Fibroblast of the conjunctiva (primary cell): ENCODE results near the gene CWF19L1.
"Not testable (repeated sequence)": the region's sequence is repeated elsewhere in the genome, so short reads cannot be mapped to it uniquely, and the experiment has no call there.

Source experiments
- DNase-seq: peaks from one replicate; pipeline ENCODE4 v3.0.0-alpha.2; 2010; ENCODE audit warnings: low read depth

CWF19L1 gene

DNA sequence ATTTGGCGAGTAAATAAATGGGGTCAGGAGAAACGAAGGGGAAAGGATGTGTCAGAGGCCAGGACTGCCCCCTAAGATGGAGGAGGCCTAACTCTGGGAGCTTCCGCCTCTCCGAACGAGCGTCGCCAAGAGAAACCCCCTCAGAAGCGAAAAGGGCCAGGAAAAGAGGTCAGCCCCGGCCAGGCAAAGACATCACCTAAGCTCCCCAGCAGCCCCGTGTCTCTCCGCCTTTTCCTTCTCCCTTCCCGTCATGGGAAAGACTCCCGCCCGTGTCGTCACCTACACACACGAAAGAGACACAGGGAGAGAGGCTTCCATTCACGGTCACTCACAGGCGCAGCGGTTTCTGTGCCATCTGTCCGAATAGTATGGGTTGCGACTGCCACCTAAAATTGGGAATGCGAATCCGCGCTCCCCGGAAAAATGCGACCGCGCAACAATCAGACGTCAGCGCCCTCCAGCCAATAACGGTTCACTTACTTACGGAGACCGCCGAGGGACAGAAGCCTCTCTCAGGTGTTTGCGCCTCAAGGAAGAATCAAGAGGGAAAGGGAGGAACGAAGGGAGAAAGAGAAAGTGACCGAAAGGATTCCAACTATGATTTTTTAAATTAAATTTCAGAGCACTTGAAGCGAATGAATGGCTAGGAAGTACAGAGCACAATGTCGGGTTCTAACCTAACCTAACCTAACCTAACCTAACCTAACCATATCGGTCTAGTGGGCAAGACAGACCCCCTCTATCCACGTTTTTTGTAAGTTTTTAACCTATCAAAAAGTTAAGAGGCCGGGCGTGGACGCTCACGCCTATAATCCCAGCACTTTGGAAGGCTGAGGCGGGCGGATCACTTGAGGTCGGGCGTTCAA, at the start of gene CWF19L1:
TSS of gene CWF19L1 (minus strand) at position 400 of the 866 bp plus-strand sequence. CDS start at position 355, 45 bp downstream.
- peak; percentile 68 for DNase-seq

DNA sequence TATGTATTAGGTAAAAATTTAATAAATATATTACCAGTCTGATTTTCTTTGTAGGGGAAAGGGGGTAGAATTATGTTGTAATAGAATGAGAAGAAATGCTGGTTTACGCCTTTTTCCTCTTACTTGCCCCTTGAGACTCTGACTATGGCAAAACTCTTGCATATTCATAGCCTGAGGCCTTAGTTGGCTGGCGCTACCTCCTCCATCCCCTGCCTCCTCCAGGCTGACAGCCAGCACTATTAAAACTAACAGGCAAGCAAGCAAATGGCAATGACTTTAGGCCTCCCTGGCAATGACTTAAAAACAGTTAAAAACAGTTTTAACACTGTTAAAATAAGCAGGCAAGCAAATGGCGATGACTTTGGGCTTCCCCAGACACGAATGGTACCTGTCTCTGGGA, 48.2 kb upstream of the CWF19L1 start:
- no peak for DNase-seq

DNA sequence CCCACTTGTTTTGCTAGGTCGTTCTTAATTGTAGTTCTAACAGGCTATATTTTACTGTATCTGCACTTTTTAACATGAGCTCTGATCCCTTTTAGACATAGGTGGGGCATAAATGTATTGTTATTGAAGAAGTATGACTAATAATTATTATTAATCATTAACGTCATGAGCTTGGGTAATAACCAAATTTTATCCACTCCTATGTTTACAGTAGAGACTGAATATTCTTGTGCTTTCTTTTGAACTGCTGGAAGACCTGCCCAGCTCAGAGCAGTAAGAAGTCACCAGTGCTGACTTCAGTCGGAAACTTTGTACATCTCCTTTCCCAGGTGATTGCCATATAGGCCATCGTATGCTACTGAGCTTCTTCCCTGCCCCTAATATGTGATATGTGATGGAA, 43.9 kb upstream of the CWF19L1 start:
- no peak for DNase-seq

DNA sequence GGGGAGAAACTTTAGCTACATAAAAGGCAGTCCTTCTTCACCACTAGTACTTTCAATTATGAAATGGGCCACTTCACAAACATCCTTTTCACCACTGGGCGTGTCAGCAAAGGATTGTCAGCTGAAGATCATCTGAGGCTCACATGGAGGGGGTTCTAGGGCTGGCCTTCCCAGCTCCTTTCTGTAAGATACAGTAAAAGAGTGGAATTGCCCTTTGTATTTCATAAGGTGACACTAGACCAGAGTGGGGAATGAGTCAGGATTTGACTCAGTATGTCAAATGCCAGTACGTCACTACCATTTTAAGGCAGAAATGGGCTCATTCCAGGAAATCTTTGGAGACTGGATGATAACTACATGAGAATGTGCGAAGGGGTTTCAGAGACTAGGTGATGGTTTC, 40.2 kb upstream of the CWF19L1 start:
- DNase-seq = no peak

DNA sequence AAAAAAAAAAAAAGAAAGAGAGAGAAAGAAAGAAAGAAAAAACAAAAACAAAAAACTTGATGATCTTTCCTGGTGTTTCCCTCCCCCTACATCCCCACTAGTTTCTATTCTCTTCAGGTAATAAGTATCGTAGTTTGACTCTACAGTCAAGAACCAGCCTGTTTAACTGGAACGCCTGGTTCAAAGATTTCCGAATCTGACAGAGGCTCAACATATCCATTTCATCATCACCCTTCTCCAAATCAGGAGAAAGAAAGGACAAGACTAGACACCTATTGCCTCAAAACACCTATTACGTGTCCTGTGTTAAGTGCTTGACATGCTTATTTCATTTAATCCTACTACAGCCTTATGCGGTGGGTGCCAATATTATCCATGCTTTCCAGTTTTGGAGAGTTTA, 39.4 kb upstream of the CWF19L1 start:
- DNase-seq = no peak

DNA sequence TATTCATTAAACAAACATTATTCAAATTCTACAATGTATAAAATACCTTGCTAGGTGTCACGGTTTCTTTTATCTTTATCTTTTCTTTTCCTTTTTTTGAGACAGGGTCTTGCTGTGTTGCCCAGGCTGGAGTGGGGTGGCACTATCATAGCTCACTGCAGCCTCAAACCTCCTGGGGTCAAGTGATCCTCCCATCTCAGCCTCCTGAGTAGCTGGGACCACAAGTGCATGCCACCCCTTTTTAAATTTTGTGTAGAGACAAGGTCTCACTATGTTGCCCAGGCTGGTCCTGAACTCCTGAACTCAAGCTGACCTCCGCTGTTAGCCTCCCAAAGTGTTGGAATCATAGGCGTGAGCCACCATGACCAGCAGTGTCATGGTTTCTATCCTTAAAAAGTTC, 37.0 kb upstream of the CWF19L1 start:
- no peak for DNase-seq

DNA sequence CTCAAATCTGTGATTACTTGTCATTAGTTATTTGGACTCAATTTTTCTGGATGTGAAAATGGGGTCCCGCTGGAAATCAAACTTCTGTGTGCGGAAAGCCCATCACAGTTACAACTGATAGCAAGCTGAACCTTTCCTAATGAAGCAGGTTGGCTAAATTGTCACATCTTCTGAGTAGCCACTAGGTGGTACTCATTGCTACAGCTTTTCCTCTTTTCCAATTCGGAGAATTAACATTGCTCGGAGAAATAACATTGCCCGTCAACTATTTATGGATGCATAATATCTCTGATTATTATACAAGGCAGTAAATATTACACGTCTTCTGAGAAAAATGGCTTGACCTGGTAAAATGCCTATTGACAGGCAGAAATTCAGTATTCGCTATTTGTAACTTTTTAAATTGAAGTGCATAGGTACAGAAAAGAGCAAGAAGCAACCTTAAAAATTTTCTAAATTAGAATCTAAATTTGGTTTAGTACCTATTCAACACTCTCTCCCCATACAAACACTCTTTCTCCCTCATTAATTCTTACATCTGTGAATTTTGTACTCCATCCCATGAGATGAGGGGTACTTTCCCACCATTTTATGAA, 36.4 kb upstream of the CWF19L1 start:
- no peak for DNase-seq

DNA sequence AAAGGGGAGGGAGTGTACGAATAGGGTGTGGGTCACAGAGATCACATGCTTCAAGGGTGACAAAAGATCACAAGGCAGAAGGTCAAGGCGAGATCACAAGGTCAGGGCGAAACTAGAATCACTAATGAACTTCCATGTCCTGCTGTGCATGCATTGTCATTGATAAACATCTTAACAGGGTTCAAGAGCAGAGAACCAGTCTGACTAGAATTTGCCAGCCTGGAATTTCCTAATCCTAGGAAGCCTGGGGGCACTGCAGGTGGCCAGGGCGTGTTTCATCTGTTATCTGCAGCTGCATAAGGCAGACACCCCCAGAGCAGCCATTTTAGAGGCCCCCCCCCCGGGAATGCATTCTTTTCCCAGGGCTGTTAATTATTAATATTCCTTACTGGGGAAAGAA, 33.7 kb upstream of the CWF19L1 start:
- not testable (repeated sequence) for DNase-seq

DNA sequence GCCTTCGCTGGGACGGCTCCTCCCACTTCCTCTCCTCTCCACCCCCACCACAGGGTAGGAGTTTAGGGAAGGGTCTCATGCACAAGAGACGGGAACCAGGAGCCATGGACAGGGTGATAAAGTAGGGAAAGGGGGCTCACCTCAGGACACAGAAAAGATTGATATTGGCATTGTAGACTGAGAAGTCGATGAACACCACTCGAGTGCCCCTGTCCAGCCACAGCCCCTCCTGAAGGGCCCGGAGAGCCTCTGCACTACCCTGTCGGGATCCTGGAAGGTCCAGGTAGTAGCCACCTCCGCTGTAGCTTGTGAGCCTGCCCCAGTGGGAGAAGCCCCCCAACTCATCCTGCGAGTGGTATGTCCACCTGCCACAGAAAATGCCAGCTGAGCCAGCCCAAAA, 29.8 kb upstream of the CWF19L1 start:
- DNase-seq = no peak

DNA sequence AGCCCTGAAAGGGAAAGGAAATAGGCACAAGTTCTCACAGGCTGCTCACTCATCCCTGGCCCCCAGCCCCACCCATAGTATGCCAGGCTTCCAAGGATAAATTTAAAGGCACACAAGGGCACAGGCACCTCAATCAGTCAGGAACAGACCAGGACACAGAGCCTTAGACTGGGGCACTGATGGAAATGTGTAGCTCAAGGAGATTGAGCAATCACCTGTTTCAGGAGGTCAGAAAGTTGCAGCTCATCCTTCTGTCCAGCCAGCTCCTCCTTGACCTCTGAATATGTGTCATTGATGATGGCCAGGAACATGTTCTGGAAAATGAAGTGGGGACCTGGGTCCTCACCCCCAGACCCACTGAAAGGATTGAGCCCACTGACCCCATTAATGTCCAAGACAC, 25.6 kb upstream of the CWF19L1 start:
- no peak for DNase-seq

DNA sequence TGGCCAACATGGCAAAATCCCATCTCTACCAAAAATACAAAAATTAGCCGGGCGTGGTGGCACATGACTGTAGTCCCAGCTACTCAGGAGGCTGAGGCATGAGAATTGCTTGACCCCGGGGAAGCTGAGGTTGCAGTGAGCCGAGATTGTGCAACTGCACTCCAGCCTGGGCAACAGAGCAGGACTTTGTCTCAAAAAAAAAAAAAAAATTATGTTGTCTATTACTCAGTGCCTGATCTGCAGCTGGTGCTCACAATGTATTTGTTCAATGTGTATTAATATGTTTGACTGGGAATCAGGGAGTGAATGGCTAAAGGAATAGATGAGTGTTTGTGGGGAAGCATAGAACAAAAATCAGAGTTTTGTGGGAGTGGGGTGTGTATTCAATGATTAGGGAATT, 24.9 kb upstream of the CWF19L1 start:
- DNase-seq = not testable (repeated sequence)

DNA sequence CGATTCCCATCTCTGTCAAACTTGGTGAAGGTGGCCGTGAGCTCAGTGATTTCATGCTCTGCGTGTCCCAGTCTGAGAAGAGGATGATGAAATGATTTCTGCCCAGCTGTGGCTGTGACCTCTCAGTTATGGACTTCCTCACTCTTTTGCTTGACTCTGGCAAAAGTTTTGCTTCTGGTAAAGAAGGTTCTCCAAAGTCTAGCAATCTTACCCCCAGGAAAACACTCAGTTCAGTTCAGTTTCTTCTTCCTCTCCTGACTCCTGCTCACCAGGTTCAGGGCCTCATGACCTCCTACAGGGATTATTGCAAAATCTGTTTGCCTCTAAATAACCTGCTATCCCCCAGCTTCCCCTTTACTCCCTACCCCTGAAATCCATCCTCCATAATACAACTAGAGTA, 23.9 kb upstream of the CWF19L1 start:
- DNase-seq = no peak

DNA sequence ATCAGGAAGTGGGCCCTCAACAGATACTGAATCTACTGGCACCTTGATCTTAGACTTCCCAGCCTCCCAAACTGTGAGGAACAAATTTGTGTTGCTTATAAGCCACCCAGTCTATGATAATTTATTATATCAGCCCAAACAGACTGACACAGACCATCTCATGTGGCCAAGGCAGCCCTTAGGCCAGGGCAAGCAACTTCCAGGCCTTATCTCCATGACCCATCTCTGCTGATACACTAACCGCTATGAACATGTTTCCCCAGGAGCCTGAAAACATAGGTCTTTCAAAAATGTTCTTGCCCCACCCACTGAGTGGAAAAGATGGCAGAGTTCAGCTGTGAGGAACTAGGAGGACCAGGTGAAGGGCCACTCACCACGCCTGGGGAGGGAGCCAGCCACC, 22.2 kb upstream of the CWF19L1 start:
- DNase-seq = no peak

DNA sequence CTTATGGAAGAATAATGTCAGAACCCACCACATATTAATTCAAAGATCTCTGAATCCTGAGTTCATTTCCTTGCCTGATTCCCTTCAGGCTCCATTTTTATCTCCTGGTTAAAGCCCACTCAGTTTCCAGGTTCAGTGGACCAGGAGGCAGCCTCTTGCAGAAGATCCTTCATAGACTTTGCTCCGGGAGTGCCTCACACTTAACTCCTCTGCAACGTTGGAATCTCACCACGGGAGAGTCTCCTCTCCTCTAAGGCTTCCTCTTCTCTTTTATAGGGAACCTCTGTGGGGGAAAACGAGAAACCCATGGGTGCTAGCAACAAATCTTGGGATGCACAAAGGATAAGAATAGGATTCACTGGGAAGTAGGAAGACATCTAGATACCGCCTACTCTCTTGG, 20.8 kb upstream of the CWF19L1 start:
- DNase-seq = no peak

DNA sequence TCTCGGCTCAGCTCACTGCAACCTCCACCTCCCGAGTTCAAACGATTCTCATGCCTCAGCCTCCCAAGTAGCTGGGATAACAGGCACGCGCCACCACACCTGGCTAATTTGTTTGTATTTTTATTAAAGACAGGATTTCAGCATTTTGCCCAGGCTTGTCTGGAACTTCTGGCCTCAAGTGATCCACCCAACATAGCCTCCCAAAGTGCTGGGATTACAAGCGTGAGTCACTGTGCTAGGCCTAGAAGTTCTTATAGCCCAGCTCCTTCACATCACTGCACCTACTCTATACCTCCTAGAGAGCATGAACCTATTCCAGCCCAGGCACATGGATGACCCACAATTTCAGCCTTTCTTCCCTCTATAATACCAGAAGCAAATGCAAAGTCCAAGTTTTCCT, 20.3 kb upstream of the CWF19L1 start:
- DNase-seq = no peak

DNA sequence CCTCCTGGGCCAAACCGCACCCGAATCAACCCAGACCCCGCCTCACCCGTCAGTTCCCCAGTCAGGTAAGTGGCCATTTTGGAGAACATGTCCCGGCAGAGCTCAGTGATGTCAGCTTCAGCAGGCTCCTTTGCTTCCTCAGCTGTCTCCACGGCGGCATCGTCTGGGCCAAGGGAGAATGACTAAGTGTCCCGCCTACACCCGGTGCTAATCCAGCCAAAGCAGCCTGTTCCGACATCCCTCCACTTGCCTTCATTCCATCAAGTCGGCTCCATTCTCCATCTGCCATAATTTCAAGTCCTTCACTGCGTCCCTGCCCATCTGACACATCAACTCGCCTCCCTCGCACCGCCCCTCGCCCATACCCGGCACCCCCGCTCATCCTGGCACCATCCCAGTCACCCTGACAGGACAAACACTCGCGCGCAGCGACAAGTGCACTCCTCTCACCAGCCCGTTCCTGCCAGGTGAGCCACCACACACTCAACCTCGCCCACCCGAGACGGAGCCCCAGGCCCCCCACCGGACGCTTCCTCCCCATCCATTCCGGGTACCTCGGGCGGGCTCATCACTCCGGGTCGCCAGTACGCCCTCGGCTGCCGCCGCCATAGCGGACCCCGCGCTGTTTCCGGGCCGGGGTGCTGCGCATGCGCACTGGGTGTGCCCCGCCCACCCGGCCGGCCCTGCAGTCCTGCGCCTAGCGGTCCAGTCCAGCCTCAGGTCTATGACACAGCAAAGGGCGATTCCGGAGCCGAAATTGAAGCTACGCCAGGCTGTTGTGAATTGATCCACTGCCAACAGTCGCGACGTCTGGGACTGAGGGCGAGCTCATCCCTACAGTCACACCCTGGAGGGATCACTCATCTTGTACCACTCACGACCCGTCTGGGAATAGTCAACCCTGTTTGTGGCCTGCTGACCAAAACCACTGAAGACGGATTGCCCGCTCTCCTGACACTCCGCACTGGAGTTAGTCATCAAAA, 18.9 kb upstream of the CWF19L1 start, which contains the start of gene BLOC1S2:
TSS of gene BLOC1S2 (minus strand) at position 630 of the 983 bp plus-strand sequence. CDS start at position 609, 21 bp downstream.
- DNase-seq = peak; percentile 81

DNA sequence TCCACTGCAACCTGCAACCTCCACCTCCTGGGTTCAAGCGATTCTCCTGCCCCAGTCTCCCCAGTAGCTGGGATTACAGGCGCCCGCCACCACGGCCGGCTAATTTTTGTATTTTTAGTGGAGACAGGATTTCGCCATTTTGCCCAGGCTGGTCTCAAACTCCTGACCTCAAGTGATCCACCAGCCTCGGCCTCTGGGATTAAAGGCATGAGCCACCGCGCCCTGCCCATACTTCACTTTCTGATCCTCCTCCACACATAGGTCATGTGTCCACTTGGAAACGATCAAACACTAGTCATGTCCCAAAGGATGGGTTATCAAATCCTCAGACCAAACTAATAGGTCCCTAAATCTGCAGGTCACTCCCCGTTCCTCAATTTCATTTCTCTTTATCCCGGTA, 17.9 kb upstream of the CWF19L1 start:
- DNase-seq = not testable (repeated sequence)

DNA sequence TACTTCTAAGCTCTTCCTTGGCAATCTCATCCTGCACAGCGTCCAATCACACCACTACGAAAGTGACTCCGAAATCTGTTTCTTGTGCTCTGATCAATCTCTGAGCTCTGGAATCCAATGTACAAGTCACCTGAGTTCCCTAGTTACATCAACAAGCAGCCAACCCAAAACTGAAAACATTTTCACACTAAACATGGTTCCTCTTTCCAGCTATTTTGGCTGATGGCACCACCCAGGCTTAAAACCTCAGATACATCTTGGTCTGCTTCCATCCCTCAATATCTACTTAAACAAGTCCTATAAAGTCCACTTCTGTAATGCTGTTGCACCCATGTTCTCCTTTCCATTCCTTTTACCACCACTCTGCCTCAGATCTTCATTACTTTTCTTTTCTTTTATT, 15.5 kb upstream of the CWF19L1 start:
- DNase-seq = no peak

DNA sequence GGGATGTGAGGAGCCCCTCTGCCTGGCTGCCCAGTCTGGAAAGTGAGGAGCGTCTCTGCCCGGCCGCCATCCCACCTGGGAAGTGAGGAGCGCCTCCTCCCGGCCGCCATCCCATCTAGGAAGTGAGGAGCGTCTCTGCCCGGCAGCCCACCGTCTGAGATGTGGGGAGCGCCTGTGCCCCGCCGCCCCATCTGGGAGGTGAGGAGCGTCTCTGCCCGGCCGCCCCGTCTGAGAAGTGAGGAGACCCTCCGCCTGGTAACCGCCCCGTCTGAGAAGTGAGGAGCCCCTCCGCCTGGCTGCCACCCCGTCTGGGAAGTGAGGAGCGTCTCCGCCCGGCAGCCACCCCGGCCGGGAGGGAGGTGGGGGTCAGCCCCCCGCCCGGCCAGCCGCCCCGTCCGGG, 9.5 kb upstream of the CWF19L1 start:
- DNase-seq = not testable (repeated sequence)

DNA sequence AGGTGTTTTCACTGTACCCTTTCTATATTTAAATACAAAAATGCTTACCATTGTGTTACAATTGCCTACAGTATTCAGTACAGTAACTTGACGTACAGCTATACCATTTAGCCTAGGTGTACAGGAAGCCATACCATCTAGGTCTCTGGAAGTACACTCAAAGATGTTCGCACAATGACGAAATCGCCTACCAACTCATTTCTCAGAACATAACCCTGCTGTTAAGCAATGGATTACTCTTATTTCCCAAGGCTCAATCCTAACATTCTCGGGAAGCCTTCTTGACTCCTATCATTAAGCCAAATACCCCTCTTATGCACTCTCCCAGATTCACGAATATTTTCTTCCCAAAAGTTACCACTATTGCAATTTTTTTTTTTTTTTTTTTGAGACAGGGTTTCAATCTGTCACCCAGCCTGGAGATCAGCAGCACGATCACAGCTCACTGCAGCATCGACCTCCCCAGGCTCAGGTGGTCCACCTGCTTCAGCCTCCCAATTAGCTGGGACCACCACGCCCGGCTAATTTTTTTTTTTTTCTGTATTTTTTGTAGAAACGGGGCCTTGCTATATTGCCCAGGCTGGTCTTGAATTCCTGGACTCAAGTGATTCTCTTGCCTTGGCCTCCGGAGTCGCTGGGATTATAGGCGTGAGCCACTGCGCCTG, 1.5 kb downstream of the CWF19L1 start:
- DNase-seq = no peak

DNA sequence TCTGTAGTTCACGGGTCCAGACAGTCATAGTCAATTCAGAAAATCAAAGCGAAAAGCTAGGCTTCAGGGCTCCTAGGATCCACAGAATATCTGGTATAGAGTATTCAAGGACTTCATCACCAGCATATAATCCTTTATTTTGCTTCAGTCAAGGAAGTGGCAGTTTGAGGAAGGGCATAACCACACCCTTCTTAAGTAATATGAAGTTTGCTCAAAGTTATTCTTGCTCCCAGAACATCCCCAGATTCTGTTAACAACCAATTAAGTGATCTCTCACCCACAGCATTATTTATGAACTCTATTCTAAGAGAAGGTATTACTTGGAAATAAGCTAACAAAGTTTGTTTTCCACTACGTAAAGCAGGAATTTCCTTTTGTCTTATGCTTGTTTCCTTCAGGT, 13.2 kb downstream of the CWF19L1 start:
- DNase-seq = no peak

DNA sequence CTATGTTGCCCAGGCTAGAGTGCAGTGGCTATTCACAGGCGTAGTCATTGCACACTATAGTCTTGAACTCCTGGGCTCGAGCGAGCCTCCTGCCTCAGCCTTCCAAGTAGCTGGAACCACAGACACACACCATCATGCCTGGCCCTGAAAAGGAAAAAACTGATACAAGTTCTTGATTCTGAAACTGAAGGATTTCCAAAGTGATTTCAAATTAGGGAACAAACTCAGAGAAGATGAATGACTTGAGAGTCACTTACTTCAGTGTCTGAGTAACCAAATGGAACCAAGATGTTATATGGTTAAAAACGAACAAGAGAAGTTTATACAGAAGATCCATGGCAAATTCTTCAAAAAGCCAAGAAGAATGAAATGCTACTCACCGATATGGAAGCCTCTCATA, 14.4 kb downstream of the CWF19L1 start:
- no peak for DNase-seq
